B cell (primary cell): ENCODE results near the gene WTIP.

ENCODE experiments used
- CTCF ChIP-seq: fragments of 200-600 bp; IDR thresholded peaks from one replicate; pipeline ENCODE4 v1.8.0; 2022; ENCODE audit warnings: antibody characterized with exemption, mild to moderate bottlenecking
- EZH2 ChIP-seq: IDR thresholded peaks from 2 replicates; pipeline ENCODE4 v1.6.1; 2012; ENCODE audit warnings: borderline replicate concordance, low read depth, mild to moderate bottlenecking, moderate library complexity, low read length; ENCODE audit not compliant: insufficient read depth, poor library complexity, severe bottlenecking

GRCh38 chr19:34475026-34475974, 6.3 kb upstream of the WTIP start:
- TF ChIP-seq CTCF: no peak
- TF ChIP-seq EZH2: no peak
